ENCODE results near the gene SPTB. TPM values are rescaled to one million over a fixed set of nuclear protein-coding genes. Genes with fewer than 3 reads are reported as not detected.

SPTB gene
- total RNA-seq, 4 donors from 2014 or later = 0.17 to 7.5 (median 1.1) TPM

DNA sequence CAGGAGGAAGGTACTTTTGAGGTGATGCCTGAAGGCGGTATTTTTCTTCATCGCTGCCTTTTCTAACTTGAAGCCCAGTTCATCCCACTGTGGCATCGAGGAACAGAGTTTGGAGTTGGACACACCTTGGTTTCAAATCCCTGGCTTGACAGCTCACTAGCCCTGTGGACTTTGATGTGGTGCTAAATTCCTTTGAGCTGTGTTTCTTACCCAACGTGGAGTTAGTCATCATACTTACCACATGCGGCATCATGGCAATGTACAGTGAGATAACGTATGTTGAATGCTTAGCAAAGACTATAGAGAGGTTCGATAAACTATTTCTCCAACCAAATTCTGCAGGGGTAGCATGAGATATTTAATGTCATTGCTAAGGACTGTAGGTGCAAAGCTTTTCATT, 172.0 kb downstream of the SPTB start:
- TF ChIP-seq, protein P1, sequence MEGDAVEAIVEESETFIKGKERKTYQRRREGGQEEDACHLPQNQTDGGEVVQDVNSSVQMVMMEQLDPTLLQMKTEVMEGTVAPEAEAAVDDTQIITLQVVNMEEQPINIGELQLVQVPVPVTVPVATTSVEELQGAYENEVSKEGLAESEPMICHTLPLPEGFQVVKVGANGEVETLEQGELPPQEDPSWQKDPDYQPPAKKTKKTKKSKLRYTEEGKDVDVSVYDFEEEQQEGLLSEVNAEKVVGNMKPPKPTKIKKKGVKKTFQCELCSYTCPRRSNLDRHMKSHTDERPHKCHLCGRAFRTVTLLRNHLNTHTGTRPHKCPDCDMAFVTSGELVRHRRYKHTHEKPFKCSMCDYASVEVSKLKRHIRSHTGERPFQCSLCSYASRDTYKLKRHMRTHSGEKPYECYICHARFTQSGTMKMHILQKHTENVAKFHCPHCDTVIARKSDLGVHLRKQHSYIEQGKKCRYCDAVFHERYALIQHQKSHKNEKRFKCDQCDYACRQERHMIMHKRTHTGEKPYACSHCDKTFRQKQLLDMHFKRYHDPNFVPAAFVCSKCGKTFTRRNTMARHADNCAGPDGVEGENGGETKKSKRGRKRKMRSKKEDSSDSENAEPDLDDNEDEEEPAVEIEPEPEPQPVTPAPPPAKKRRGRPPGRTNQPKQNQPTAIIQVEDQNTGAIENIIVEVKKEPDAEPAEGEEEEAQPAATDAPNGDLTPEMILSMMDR (IDR thresholded peaks at IDR 0.05; ENCODE audit: low read depth) = no peak

DNA sequence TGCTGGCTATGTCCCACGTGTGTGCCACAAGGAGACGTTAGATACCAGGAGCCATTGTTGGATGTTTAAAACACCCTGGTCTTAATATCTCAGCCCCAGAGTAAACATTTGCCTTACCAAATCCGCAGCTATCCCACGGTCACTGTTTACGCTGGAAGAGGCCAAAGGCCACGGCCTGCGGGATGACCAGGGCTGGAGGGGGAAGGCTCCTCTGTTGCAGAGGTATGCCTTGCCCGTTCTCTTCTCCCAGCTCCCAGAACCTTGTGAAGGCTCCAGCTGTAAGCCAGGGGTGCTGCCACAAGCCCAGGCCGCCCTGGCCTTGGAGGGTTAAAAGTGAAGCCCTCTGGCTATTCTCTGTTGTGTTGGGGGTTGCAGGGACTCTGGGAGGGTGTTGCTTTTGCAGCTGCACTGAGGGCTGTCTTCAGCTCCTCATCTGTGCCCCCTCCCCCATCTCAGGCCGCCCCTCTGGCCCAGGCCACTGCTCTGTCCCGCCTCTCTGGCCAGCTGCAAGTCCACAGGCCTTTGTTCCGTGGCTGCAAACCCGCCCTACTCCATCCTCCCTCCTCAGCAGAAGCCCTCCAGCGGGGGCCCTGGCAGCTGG, 173.0 kb downstream of the SPTB start:
- TF ChIP-seq, protein P1 (IDR thresholded peaks at IDR 0.05; ENCODE audit: low read depth) = no peak

DNA sequence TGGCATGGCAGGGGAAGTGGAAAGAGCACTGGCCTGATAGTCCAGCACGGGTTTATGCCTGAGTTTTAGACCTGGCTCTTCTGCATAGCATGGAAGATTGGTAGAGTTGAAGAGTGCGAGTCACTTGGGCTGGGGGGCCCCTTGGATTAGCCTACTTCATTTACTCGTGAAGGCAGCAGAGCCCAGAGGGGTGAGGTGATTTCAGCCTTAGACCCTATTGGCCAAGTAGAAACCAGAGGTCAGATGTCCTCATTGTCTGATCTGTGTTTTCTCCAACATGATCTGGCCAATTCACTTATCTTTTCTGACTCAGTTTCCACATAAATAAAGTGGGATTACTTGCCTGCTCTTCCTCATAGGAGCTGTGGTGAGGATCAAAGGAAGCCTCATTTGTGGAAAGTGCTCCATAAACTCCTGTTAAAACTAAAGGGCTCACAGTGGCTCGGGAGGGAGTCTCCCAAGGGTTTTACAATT, 173.6 kb downstream of the SPTB start:
- TF ChIP-seq, protein P1 (IDR thresholded peaks at IDR 0.05; ENCODE audit: low read depth) = no peak

DNA sequence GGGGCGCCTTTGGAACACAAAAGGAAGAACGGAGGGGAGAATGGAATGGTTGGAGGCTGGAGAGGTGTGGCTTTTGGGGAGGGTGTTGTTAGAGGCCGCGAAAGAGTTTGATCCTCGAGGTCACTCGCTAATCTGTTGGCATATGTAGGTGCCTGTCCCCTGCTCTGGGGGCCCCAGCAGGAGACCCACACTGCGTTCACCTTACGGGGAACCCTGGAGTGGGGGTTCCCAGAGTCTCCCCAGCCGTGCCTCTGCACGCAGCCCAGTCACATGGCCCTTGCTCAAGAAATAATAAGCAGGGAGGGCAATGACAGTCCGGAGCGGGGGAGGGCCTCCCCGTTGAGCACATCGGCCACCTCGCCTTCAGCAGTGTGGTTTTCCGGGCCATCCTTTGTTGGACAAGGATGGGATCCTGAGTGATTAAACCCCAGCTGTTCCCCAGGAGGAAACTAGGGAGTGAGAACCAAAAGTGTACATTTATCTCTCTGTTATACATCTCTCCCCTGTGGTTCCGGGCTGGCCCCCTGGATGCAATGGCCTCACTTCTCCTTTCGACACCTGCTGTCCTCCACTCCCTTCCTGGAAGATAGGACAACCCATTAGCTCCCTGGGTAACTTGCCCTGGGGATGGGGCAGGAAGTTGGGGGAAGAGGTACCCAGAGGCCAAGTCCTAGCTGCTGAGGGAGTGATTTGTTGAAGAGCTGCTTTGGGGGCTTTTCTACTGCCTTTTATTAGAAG, 174.2 kb downstream of the SPTB start:
- TF ChIP-seq, protein P1 (IDR thresholded peaks at IDR 0.05; ENCODE audit: low read depth) = no peak

DNA sequence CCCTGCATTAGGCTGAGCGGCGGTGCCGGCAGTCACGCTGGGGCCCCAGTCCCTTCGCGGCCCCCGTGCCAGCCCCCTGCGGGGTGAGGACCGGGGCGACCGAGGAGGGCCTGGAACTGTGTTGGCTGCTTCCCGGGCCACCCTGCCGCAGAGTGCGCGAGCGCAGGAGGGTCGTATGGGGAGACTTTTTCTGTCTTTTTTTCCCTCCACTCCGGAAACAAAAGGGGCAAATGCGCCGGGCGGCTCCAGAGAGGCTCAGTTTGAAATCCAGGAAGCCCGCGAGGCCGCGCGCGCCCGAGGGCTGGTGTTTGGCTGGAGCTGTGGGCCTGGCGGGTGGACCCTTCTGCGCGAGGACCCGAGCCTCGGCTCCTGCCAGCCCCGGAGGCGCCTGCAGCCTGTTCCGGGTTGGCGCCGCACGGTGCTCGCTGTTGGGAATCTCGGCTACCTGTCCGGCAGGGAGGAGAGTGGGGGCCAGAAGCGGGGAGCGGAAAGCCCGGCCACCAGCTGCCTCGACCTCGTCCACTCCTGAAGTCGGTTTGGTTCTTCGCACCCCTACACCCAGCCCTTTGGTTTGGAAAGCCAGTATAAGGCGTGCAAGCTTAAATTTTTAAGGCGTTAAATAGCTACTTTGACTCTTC, 174.8 kb downstream of the SPTB start:
- TF ChIP-seq, protein P1 (IDR thresholded peaks at IDR 0.05; ENCODE audit: low read depth) = no peak

DNA sequence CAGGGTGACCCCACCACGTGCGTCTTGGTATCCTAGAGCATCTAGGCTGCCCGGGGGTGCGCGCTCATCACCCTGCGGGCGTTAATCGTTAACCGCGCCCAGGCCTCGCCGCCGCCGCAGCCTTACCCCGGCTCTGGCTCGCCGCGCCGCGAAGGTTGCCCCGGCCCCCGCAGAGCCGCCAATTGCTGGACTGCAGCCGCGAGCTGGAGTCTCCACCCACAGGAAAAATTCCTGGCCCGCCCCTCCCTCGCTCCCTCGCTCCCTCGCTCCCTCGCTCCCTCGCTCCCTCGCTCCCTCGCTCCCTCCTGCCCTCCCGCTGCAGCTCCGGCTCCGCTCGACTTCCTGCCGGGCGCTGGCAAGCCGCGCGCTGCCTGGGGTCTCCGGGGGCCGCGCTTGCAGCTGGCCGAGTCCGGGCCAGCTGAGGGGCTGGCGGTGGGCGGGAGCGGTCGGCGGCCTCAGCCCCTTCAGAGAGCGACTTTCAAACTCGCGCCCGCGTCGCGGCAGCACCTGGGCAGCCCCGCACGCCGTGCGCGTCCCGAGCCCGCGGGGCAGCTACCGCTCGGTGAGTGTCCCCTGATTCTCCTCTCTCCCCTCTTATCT, 175.5 kb downstream of the SPTB start, which contains the start of gene PLEKHG3:
Gene PLEKHG3 (plus strand): TSS at position 282 of the 600 bp plus-strand sequence. CDS start 23,208 bp downstream, outside the sequence.
- TF ChIP-seq, protein P1 (IDR thresholded peaks at IDR 0.05; ENCODE audit: low read depth) = no peak

Data from subcutaneous adipose tissue (tissue), 4 donors.